ENCODE measurements around the gene MAD1L1. TPM values are rescaled to one million over a fixed set of nuclear protein-coding genes. Genes with fewer than 3 reads are reported as not detected.

Gene MAD1L1
- total and polyA plus RNA-seq, 2 donors (not counting 1 experiment from before 2014, with no cell fraction given), result 9.8 to 29.4 TPM

DNA sequence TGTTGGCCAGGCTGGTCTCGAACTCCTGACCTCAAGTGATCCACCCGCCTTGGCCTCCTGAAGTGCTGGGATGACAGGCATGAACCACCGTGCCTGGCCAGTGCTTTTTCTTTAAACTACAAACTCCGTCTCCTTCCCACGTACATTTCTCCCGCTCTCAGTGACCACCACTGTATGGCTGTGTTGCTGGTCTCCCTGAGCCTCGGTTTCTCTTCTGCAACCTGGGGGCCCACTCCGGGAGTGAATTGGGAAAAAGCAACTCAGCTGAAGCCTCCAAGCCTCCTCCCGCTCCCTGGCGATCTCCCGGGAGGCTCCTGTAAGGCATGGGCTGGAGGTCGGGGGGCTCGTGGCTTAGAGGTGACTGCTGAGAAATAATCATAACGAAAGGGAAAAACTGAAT, 426.4 kb downstream of the MAD1L1 start:
- Histone ChIP-seq H3K79me2 (ENCODE audit: control insufficient read depth, insufficient read depth, low read length) (no peaks in the 10 kb centered on the region), H3K4me3 (replicated peaks in 1 of 4; ENCODE audit: control extremely low read depth in 1 of 4, insufficient read depth in 1 of 4, low read depth in 3 of 4, low read length in 4 of 4) (no peak overlapping the region), H3K4me1 (ENCODE audit: control insufficient read depth, extremely low read depth, insufficient read depth, low read length) (no peaks in the 10 kb centered on the region), H3K9me3 (ENCODE audit: control insufficient read depth, insufficient read depth, low read depth, low read length) (no peaks in the 10 kb centered on the region), H3K36me3 (ENCODE audit: control insufficient read depth, insufficient read depth, low read length) (no peaks in the 10 kb centered on the region), H3K9ac (ENCODE audit: insufficient read depth, low read length) (no peak overlapping the region), H3K27ac (ENCODE audit: insufficient read depth, low read length) (no peak overlapping the region), H3K27me3 (ENCODE audit: control insufficient read depth, insufficient read depth, low read length) (no peaks in the 10 kb centered on the region), H2AFZ (ENCODE audit: low read length) (no peak overlapping the region), H3K4me2 (ENCODE audit: extremely low read depth, insufficient read depth, low read length) (no peak overlapping the region), H4K20me1 (ENCODE audit: control insufficient read depth, extremely low read depth, insufficient read depth, low read length) (no peaks in the 10 kb centered on the region)
- TF ChIP-seq, protein P1, sequence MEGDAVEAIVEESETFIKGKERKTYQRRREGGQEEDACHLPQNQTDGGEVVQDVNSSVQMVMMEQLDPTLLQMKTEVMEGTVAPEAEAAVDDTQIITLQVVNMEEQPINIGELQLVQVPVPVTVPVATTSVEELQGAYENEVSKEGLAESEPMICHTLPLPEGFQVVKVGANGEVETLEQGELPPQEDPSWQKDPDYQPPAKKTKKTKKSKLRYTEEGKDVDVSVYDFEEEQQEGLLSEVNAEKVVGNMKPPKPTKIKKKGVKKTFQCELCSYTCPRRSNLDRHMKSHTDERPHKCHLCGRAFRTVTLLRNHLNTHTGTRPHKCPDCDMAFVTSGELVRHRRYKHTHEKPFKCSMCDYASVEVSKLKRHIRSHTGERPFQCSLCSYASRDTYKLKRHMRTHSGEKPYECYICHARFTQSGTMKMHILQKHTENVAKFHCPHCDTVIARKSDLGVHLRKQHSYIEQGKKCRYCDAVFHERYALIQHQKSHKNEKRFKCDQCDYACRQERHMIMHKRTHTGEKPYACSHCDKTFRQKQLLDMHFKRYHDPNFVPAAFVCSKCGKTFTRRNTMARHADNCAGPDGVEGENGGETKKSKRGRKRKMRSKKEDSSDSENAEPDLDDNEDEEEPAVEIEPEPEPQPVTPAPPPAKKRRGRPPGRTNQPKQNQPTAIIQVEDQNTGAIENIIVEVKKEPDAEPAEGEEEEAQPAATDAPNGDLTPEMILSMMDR (conservative IDR thresholded peaks at IDR 0.05 in 1 of 2, IDR thresholded peaks at IDR 0.05 in 1 of 2; ENCODE audit: low read depth in 1 of 2, low read length in 2 of 2), result no peak
- no peak for TF ChIP-seq EZH2 (IDR thresholded peaks at IDR 0.05; ENCODE audit: low read length, missing control alignments)
- DNase-seq (ENCODE audit: low read depth in 2 of 2), result no peak

- no peak overlapping the region for H2AFZ ChIP-seq (ENCODE audit: low read length)
- no peaks in the 10 kb centered on the region for H3K4me1 ChIP-seq (ENCODE audit: control insufficient read depth, extremely low read depth, insufficient read depth, low read length)
- H3K4me2 ChIP-seq (ENCODE audit: extremely low read depth, insufficient read depth, low read length), result no peak overlapping the region
- H3K79me2 ChIP-seq (ENCODE audit: control insufficient read depth, insufficient read depth, low read length), result no peaks in the 10 kb centered on the region
- no peak for DNase-seq (ENCODE audit: low read depth in 2 of 2)
- TF ChIP-seq EZH2 (IDR thresholded peaks at IDR 0.05; ENCODE audit: low read length, missing control alignments), result no peak
- TF ChIP-seq, protein P1 (conservative IDR thresholded peaks at IDR 0.05 in 1 of 2, IDR thresholded peaks at IDR 0.05 in 1 of 2; ENCODE audit: low read depth in 1 of 2, low read length in 2 of 2), result no peak
- H3K9ac ChIP-seq (ENCODE audit: insufficient read depth, low read length), result no peak overlapping the region
- H4K20me1 ChIP-seq (ENCODE audit: control insufficient read depth, extremely low read depth, insufficient read depth, low read length), result no peaks in the 10 kb centered on the region
- H3K4me3 ChIP-seq (replicated peaks in 1 of 4; ENCODE audit: control extremely low read depth in 1 of 4, insufficient read depth in 1 of 4, low read depth in 3 of 4, low read length in 4 of 4), result no peak overlapping the region
- H3K27me3 ChIP-seq (ENCODE audit: control insufficient read depth, insufficient read depth, low read length), result no peaks in the 10 kb centered on the region
- H3K36me3 ChIP-seq (ENCODE audit: control insufficient read depth, insufficient read depth, low read length), result no peaks in the 10 kb centered on the region
- H3K27ac ChIP-seq (ENCODE audit: insufficient read depth, low read length), result no peak overlapping the region
- H3K9me3 ChIP-seq (ENCODE audit: control insufficient read depth, insufficient read depth, low read depth, low read length), result no peaks in the 10 kb centered on the region
Measured at GRCh38 chr7:1804310-1804709, 428.4 kb downstream of the MAD1L1 start.

- Histone ChIP-seq H3K9me3 (ENCODE audit: control insufficient read depth, insufficient read depth, low read depth, low read length) (no peaks in the 10 kb centered on the region), H3K4me1 (ENCODE audit: control insufficient read depth, extremely low read depth, insufficient read depth, low read length) (no peaks in the 10 kb centered on the region), H3K9ac (ENCODE audit: insufficient read depth, low read length) (no peak overlapping the region), H3K36me3 (ENCODE audit: control insufficient read depth, insufficient read depth, low read length) (no peaks in the 10 kb centered on the region), H2AFZ (ENCODE audit: low read length) (no peak overlapping the region), H4K20me1 (ENCODE audit: control insufficient read depth, extremely low read depth, insufficient read depth, low read length) (no peaks in the 10 kb centered on the region), H3K4me3 (replicated peaks in 1 of 4; ENCODE audit: control extremely low read depth in 1 of 4, insufficient read depth in 1 of 4, low read depth in 3 of 4, low read length in 4 of 4) (no peak overlapping the region), H3K79me2 (ENCODE audit: control insufficient read depth, insufficient read depth, low read length) (no peaks in the 10 kb centered on the region), H3K27ac (ENCODE audit: insufficient read depth, low read length) (no peak overlapping the region), H3K27me3 (ENCODE audit: control insufficient read depth, insufficient read depth, low read length) (no peaks in the 10 kb centered on the region), H3K4me2 (ENCODE audit: extremely low read depth, insufficient read depth, low read length) (no peak overlapping the region)
- no peak for TF ChIP-seq EZH2 (IDR thresholded peaks at IDR 0.05; ENCODE audit: low read length, missing control alignments)
- TF ChIP-seq, protein P1 (conservative IDR thresholded peaks at IDR 0.05 in 1 of 2, IDR thresholded peaks at IDR 0.05 in 1 of 2; ENCODE audit: low read depth in 1 of 2, low read length in 2 of 2), result no peak
- DNase-seq (ENCODE audit: low read depth in 2 of 2), result no peak
Measured at GRCh38 chr7:1802899-1803298, 429.8 kb downstream of the MAD1L1 start.

Measured in fibroblast of lung (primary cell).